Fibroblast of skin of left biceps (primary cell): ENCODE data around the gene SLX1A.
"Not testable (repeated sequence)": the region's sequence is repeated elsewhere in the genome, so short reads cannot be mapped to it uniquely, and the experiment has no call there.

Experiments
- DNase-seq, 2 experiments: peaks; one replicate each; pipeline ENCODE4 v3.0.0-alpha.2; 2013; ENCODE audit warnings: low read depth in 2 of 2

Gene SLX1A

GRCh38 chr16:30184096-30184890 is 9.4 kb upstream of the SLX1A start:
- DNase-seq: no peak

GRCh38 chr16:30184891-30185682 is 8.6 kb upstream of the SLX1A start:
- no peak for DNase-seq

DNA sequence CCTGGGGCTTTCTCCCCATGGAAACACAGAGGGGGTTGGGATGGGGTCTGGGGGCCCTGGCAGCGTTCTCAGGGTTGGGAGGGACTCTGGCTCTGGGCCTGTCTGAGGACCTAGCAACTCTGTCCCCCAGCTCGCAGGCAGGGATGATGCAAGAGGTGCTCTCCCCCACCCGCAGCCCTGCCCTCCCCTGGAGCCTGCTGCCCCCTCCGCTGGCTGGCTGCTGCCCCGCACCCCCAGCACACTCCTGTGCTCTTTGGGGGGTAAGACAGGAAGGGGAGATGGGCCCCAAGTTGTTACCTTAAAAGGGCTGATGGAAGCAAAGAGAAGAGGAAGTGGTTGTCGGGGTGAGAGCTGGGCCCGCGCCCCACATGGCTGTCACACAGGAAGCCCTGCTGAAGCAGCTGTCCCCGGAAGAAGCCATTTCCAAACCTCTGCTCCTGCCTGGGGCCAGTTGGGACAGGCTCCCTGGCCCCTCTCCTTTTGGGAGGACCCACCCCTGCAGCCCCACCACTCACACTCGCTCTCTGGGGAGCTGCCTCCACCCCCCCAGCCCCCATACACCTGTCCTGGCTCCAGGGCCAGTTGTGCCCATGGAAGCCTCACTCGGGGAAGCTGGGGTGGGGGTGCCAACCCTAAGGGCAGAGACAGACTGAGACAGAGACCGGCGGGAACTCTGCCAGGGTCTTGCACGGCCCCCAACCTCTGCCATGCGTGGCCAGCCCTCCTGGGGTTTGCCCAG is 7.8 kb upstream of the SLX1A start:
- no peak for DNase-seq

- no peak for DNase-seq
Observed at GRCh38 chr16:30186444-30186781, 7.3 kb upstream of the SLX1A start.

- DNase-seq: no peak
Observed at GRCh38 chr16:30186782-30187555, 6.7 kb upstream of the SLX1A start.

- no peak for DNase-seq
Observed at GRCh38 chr16:30187556-30187865, 6.2 kb upstream of the SLX1A start.

DNA sequence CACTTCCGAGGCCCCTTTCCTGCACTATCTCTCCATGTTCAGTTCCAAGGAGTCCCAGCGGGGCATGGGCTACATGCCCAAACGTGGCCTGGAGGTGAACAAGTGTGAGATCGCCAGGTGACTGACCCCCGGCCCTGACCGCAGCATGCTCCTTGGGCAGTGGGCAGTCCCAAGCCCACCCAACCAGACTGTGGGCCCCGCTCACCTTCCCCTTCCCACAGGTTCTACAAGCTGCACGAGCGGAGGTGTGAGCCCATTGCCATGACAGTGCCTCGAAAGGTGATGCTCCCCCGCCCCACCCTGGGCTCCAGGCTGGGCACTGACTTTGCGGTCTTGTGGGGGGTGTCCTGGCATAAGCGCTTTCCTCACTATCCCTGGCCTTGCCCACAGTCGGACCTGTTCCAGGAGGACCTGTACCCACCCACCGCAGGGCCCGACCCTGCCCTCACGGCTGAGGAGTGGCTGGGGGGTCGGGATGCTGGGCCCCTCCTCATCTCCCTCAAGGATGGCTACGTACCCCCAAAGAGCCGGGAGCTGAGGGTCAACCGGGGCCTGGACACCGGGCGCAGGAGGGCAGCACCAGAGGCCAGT is 5.6 kb upstream of the SLX1A start:
- no peak for DNase-seq

DNA sequence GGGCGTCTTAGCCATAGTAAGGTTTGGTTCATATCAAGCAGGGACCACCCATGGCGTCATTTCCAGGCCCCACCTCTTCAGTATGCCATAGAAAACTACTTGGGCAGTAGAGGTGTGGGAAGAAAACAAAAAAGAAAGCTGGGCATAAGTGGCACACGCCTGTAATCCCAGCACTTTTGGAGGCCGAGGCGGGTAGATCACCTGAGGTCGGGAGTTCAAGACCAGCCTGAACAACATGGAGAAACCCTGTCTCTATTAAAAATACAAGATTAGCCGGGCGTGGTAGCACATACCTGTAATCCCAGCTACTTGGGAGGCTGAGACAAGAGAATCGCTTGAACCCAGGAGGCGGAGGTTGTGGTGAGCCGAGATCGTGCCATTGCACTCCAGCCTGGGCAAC is 2.5 kb upstream of the SLX1A start:
- not testable (repeated sequence) for DNase-seq

DNA sequence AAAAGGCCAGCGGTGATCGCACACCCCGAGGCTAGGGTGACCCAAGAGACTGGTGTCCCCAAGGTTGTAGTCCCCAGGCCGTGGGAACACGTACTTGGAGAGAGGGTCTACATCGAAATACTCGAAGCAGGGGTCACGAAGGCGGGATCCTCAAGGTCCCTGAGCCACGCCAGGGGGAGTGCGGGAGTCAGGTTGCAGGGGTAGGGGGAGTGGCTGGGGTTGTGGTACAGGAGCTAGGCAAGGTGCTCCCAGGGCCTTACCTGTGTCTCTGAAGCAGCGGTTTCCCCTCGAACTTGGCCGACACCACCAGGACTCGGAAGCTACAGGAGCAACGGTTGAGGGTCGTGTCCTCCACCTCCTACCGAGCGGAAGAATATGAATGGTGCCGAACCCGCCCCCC is 577 bp upstream of the SLX1A start:
- DNase-seq: not testable (repeated sequence)

GRCh38 chr16:30194172-30194925 is 674 bp downstream of the SLX1A start:
- not testable (repeated sequence) for DNase-seq

DNA sequence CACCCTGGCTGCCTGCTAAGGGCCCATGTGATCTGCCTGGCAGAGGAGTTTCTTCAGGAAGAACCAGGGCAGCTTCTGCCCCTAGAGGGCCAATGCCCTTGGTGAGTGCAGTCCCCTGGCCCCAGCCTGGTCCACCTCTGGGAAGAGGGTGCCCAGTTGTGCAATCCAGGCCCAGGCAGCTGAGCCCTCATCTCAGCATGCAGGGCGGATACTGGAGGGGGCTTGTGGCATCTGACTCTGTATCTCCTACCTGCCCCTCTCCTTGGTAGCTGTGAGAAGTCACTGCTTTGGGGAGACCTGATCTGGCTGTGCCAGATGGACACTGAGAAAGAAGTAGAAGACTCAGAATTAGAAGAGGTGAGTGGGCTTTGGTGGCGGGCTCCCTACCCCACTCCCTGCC is 3.3 kb downstream of the SLX1A start:
- DNase-seq: not testable (repeated sequence)

GRCh38 chr16:30199049-30199448 is 5.4 kb downstream of the SLX1A start, which contains the start of gene SULT1A3:
TSS of gene SULT1A3 (plus strand) at chr16:30199255. CDS start at chr16:30200729, 1,474 bp downstream.
- DNase-seq: not testable (repeated sequence)

DNA sequence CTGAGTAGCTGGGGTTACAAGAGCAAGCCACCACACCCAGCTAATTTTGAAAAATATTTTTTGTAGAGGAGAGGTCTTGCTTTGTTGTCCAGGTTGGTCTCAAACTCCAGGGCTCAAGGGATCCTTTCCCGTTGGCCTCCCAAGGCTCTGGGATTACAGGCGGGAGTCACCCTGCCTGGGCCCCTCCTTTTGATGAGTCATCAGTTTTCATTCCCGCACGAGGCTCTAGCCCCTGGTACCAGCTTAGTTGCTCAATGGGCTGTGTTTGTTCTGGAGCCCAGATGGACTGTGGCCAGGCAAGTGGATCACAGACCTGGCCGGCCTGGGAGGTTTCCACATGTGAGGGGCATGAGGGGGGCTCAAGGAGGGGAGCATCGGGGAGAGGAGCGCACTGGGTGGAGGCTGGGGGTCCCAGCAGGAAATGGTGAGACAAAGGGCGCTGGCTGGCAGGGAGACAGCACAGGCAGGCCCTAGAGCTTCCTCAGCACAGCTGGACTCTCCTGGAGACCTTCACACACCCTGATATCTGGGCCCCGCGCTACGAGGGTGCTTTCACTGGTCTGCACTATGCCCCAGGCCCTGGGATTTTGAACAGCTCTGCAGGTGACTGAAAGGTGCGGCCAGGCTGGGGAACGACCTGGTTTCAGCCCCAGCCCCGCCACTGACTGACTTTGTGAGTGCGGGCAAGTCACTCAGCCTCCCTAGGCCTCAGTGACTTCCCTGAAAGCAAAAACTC is 6.1 kb downstream of the SLX1A start:
- not testable (repeated sequence) for DNase-seq

DNA sequence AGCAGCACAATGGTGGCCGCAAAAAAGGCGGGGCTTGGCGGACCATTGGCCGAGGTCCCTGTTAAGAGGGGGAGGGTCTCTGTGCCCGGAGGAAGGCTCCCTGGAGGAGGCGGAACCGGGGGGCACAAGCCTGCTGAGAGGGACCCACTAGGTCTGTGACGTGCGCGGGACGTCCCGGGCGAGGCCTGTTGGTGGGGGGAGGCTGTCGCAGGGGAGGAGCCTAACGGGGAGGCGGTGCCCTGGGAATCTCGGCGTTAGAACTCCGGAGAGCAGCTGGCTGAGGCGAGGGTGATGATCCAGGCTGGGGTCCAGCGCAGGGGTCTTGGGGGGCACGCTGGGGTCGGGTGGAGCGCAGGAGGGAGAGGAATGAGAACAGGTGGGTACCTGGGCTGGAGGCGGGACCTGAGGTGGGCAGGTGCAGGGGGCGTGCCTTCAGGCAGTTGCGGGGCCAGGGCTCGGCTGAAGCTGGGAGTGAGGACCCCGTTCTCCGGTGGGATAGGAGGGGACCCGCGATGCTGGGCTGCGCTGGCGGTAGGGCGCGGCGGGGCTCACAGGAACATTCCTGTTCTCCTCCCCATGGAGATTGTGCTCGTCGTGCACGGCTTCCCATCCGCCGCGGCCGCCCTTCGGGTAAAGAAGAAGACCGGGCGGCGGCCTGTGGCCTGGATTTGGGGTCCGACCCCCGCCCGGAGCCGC is 12.0 kb downstream of the SLX1A start:
- not testable (repeated sequence) for DNase-seq

DNA sequence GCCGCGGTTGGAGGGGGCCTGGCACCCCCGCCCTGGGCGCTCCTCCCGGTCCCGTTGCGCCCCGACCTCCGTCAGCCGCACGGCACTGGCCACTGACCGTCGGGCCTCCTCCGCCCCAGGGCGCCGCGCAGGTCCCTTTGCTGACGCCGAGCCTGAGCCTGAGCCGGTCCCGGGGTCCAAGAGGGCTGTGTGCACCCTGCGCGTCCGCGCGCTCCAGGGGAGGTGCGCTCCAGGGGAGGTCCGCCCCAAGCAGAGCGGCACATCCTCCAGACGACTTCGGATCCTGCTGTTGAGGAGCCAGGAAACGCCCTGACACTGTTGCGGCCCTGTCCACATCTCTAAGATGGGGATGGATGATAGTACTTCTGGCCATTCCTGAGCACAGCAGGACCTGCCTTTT is 12.6 kb downstream of the SLX1A start:
- DNase-seq: not testable (repeated sequence)

DNA sequence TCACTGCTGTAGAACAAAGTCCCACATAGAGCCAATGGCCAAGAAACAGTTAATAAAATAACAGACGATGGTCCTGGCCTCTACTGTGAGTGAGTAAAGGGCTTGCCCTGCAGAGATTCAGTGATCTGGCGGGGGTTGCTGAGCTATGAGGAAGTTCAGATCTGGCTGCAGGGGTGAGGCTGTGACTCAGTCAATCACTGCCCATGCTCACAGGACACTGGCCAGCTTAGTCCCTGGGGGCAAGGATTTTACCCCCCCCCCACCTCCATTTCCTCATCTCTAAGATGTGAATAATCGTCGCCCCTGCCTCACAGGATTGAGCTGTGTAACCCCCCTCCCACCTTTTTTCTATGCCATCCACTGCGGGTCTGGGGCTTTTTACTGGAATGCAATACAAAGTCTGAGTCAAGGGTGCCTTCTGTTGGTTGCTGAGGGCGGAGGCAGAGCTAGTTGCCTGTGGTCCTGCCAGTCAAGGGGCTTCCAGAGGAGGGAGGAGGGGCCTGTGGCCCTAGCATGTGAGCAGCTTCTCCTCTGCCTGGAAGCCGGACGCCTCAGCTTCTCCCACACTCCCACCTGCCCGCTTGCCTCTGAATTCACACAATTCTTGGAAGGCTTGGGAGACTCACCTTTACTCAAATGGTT is 13.5 kb downstream of the SLX1A start:
- DNase-seq: not testable (repeated sequence)

DNA sequence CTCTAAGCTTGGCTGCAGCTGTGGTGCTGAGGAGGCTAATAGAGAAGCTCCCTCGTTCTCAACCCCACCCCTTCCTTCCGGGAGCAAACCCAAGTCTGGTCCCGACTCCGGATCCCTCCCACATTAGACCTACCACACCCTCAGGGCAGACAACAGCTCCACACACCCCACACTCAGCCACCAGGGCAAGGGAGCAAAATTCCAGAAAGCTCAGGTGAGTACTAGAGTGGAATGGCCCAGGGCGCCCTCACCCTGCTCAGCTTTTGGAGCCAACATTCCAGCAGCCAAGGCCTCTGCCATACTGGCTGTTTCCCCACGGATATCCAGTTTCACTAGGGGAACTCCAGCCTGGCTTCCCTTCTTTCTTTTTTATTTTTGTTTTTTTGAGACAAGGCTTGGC is 15.4 kb downstream of the SLX1A start:
- not testable (repeated sequence) for DNase-seq

DNA sequence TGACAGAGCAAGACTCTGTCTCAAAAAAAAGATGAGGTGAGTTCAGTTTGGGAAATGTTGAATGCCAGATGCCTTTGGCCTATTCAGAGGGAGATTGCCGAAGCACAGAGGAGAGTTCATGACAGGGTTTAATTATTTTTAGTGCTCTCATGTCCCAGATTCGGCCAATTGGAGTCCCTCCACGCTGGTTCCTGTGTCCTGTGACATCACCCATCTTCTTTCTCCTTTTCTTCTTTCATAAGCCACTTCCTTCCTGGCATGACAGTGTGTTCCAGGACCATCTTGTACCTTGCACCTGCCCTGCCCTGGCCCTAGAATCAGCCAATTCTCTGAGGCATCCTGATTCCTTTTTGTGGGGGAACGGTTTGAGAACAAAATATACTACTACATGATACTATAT is 17.7 kb downstream of the SLX1A start:
- DNase-seq: not testable (repeated sequence)

GRCh38 chr16:30217082-30217481 is 23.4 kb downstream of the SLX1A start:
- not testable (repeated sequence) for DNase-seq
